Brain microvascular endothelial cell (primary cell): Measurements from ENCODE around the gene PNCK.
"Not testable (repeated sequence)": the region's sequence is repeated elsewhere in the genome, so short reads cannot be mapped to it uniquely, and the experiment has no call there.

Source experiments
- DNase-seq: peaks from one replicate; pipeline ENCODE4 v3.0.0-alpha.2; 2020
- H3K27ac ChIP-seq: fragments of 250-450 bp; sonication (Bioruptor Pico); 2 replicates; pipeline ENCODE4 v1.5.1; 2020; ENCODE audit warnings: mild to moderate bottlenecking, moderate library complexity
- H3K27me3 ChIP-seq: fragments of 250-450 bp; sonication (Bioruptor Pico); replicated peaks from 2 replicates; pipeline ENCODE4 v1.5.1; 2020; ENCODE audit warnings: mild to moderate bottlenecking
- H3K36me3 ChIP-seq: fragments of 250-450 bp; sonication (Bioruptor Pico); replicated peaks from 2 replicates; pipeline ENCODE4 v1.5.1; 2020; ENCODE audit warnings: mild to moderate bottlenecking
- H3K4me3 ChIP-seq: 2 replicates; pipeline ENCODE4 v1.5.1; 2011; ENCODE audit warnings: low read depth, mild to moderate bottlenecking, control low read depth, low read length, moderate library complexity
- in situ Hi-C: cut with HindIII; loops from 2 replicates; pipeline ENCODE4 v1.10.0; 2017; ENCODE audit warnings: low sequenced_read_pairs, low pct_ligation_motif_present
- TF ChIP-seq, protein P1 (sequence below): IDR thresholded peaks from 2 replicates; pipeline ENCODE4 v1.5.1; 2011; ENCODE audit warnings: low read depth, mild to moderate bottlenecking, moderate library complexity, low read length, control low read depth, inconsistent platforms; ENCODE audit errors: missing control alignments

PNCK gene

DNA sequence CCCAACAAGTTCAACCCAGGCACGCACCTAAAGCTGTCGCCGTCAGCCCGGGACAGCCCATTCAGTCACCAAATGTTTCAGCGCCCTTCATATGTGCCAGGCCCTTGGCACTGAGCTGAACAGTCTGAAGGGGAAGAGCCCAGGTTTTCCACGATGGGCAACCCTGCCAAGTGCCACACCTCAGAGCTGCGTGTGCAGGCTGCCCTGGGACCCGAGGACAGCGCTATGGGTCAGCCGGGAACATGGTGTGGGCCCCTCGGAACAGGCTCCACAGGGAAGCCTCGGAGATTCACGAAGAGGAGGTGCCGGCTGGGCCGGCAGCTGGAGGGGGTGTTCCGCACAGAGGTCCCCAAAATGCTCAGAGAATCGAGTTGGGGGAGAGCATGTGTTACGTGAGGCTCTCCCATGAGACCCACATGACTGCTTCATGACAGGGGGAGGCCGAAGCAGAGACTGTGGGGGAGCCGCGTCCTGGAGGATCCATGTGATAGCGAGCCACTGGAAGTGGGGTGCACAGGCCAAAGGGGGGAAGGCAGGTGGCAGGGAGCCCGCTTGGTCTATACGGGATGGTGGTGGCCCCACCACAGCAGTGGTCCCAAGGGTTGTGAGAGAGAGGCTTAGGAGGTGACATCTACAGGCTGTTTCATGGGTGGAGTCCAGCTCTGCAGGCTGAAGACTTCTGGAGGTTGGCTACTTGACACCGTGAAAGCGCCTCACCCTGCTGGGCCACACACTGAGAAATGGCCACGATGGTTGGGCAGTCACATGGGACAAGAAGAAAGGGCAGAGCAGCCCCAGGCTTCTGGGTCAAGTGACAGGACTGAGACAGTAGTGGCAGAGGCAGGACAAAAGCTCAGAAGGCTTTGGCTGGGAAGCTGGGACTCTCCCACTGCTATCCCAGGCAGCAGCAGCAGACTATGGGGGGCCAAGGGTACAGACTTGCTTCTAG, 36.4 kb upstream of the PNCK start:
- no peak overlapping the region for H3K4me3 ChIP-seq
- DNase-seq, result no peak
- in situ Hi-C loops, result no loop called here
- H3K36me3 ChIP-seq, result peaks cover 13% of the 10 kb centered on the region
- no peak overlapping the region for H3K27ac ChIP-seq
- TF ChIP-seq, protein P1, sequence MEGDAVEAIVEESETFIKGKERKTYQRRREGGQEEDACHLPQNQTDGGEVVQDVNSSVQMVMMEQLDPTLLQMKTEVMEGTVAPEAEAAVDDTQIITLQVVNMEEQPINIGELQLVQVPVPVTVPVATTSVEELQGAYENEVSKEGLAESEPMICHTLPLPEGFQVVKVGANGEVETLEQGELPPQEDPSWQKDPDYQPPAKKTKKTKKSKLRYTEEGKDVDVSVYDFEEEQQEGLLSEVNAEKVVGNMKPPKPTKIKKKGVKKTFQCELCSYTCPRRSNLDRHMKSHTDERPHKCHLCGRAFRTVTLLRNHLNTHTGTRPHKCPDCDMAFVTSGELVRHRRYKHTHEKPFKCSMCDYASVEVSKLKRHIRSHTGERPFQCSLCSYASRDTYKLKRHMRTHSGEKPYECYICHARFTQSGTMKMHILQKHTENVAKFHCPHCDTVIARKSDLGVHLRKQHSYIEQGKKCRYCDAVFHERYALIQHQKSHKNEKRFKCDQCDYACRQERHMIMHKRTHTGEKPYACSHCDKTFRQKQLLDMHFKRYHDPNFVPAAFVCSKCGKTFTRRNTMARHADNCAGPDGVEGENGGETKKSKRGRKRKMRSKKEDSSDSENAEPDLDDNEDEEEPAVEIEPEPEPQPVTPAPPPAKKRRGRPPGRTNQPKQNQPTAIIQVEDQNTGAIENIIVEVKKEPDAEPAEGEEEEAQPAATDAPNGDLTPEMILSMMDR, result no peak
- no peaks in the 10 kb centered on the region for H3K27me3 ChIP-seq

DNA sequence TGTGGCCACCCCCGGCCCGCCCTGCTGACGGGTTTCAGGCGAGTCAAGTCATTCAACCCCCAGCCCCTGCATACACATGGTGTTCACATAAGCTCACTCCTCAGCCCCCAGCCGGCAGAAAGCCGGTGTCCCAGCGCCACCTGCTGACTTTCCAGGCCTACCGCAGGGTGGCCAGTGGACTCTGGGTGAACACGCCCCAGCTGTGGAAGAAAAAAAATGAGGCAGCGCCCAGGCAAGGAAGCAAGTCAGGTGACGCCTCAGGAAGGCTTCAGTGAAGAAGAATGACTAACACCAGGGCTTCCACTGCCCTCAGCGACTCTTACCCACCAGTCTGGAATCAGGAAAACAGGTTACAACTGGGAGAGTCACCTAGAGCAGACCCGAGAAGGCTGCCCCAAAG, 34.8 kb upstream of the PNCK start:
- in situ Hi-C loops, result no loop called here
- no peak overlapping the region for H3K27ac ChIP-seq

DNA sequence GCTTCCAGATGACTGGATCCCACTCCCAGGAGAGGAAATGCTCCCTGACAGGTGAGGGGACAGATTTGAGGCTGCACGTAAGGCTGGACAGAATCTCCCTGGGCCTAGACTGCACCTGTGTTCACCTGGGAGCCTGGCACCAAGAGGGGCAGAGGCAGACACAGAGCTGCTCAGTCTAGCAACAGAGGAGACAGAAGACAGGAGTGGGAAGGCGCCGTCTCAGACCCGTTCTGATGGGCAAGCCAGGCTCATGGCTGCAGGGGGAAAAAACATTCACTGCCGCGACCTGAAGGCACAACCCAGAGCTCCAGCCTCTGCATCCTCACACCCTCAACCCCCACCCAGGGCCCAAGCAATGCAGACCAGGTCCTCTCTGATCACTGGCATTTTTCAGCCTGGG, 33.8 kb upstream of the PNCK start:
- no peak overlapping the region for H3K4me3 ChIP-seq
- no peaks in the 10 kb centered on the region for H3K27me3 ChIP-seq
- TF ChIP-seq, protein P1, result no peak

More for the DNA sequence above, 34.8 kb upstream of the PNCK start:
- H3K4me3 ChIP-seq, result no peak overlapping the region
- TF ChIP-seq, protein P1, result peak; percentile 79
- H3K36me3 ChIP-seq, result peaks cover 5% of the 10 kb centered on the region
- DNase-seq, result peak; percentile 76
- H3K27me3 ChIP-seq, result no peaks in the 10 kb centered on the region

DNA sequence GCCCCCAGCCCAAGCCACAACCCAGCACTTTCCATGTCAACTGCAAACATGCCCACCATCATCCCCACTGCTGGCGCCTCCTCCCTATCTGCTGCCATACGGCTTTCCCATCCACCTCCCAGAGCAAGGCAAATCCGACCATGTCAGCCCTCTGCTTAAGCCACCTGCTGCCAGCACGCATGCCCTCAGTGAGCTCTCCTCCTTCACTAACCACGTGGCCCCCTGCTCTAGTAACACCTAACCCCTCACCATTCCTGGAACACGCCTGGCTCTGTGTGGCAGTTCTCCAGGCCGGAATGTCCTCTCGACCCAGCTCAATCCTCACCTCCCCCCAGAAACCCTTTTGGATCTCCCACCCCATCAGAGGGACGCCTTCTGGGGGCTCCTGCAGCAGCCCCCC, 33.2 kb upstream of the PNCK start:
- Histone ChIP-seq H3K4me3 (no peak overlapping the region), H3K27me3 (no peaks in the 10 kb centered on the region), H3K27ac (no peak overlapping the region), H3K36me3 (no peaks in the 10 kb centered on the region)
- in situ Hi-C loops, result no loop called here
- no peak for DNase-seq
- TF ChIP-seq, protein P1, result no peak

More for the DNA sequence above, 33.8 kb upstream of the PNCK start:
- Histone ChIP-seq H3K27ac (no peak overlapping the region), H3K36me3 (no peaks in the 10 kb centered on the region)
- no peak for DNase-seq
- in situ Hi-C loops, result no loop called here

DNA sequence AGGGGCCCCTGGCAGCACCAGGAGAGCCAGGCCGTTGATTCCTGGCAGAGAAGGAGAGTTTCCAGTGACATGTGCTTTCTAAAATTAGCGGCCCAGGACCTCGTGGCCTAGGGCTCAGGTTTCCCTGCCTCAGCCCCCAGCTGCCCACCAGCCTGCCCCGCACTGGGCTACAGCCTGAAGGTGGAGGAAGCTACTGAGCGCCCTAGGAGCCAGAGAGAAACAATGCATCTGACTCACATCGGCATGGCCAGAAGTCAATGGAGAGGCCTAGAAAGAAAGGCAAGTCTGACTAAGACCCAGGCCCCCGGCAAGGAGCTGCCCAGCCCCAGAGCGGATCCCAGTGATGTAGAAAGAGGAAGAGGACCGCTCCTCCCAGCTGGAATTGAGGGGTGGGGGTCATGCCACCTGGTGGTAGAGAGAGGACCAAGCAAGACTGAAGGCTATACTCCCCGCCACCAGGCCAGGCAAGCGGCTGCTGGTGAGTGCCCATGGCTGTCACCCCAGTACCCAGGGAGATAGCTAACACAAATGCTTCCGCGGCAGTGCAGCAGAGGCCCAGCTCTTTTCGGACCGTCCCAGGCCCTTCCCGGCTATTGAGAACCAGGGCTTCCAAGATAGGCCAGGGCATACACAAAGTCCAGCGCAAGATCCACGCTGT, 31.9 kb upstream of the PNCK start:
- H3K27me3 ChIP-seq, in situ Hi-C loops, DNase-seq, H3K27ac ChIP-seq, H3K36me3 ChIP-seq, H3K4me3 ChIP-seq: not testable (repeated sequence)
- TF ChIP-seq, protein P1, result peak; percentile 6

DNA sequence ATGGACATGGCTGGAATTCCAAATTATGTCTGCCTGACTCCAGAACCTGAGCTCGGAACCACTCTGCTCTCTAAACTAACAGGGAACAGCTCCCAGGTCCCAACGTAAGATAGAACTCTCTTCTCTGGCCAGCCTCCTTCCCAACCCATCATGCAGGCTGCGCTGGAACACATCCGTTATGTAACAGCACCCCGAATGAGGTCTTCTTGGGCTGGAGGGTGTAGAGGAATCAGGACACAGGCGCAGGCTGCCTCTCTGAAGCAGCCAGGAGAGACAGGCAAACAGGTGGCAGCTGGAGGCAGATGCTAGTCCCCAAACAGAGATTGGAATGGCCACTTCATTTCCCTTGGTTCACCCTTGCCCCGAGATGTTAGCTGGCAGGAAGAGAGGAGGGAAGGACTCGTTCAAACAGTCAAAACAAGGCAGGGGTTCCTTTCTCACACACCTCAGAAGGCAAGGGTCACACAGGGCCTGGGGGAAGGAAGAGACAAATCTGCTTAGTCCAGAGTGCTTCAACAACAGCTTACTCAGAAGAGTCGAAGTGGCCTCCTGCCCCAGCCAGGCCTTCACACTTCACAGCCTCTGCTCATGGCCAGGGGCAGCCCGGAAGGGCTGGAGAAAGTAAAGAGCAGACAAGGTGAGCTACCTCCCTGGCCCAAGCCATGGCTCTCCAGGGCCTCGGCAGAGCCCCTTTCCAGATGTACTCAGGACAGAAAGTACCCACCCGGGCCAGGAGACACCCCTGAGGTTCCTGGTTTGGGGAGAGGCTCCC, 31.2 kb upstream of the PNCK start:
- H3K4me3 ChIP-seq, H3K27ac ChIP-seq, DNase-seq, H3K36me3 ChIP-seq, in situ Hi-C loops, H3K27me3 ChIP-seq: not testable (repeated sequence)
